Endodermal cell (in vitro differentiated cells): ENCODE data around the gene LCN9. TPM values are rescaled to one million over a fixed set of nuclear protein-coding genes. Genes with fewer than 3 reads are reported as not detected.

ENCODE experiments used
- DNase-seq: peaks from one replicate; pipeline ENCODE4 v3.0.0-alpha.2; 2017
- H3K27ac ChIP-seq: 2 replicates; pipeline ENCODE4 v1.5.1; 2013; ENCODE audit warnings: mild to moderate bottlenecking, low read depth, low read length, moderate library complexity
- H3K27me3 ChIP-seq: 2 replicates; pipeline ENCODE4 v1.6.1; 2013; ENCODE audit warnings: mild to moderate bottlenecking, low read length, moderate library complexity; ENCODE audit not compliant: insufficient read depth, control insufficient read depth, poor library complexity, severe bottlenecking
- H3K36me3 ChIP-seq: 2 replicates; pipeline ENCODE4 v1.7.0; 2013; ENCODE audit warnings: mild to moderate bottlenecking, low read length, moderate library complexity; ENCODE audit not compliant: control insufficient read depth, insufficient read depth
- H3K4me1 ChIP-seq: one replicate; pipeline ENCODE4 v1.7.0; 2013; ENCODE audit warnings: low read length; ENCODE audit not compliant: control insufficient read depth, insufficient read depth
- H3K4me3 ChIP-seq: 2 replicates; pipeline ENCODE4 v1.5.1; 2013; ENCODE audit warnings: mild to moderate bottlenecking, low read length, moderate library complexity
- H3K9ac ChIP-seq: 2 replicates; pipeline ENCODE4 v1.6.1; 2013; ENCODE audit warnings: mild to moderate bottlenecking, low read length, moderate library complexity; ENCODE audit not compliant: poor library complexity, severe bottlenecking; ENCODE audit errors: extremely low read depth
- H3K9me3 ChIP-seq: 2 replicates; pipeline ENCODE4 v1.6.1; 2013; ENCODE audit warnings: mild to moderate bottlenecking, low read length, moderate library complexity; ENCODE audit not compliant: control insufficient read depth
- H3K27ac Mint-ChIP-seq: 2 replicates; pipeline ENCODE4 v1.8.0; 2020; ENCODE audit warnings: mixed read lengths
- H3K27me3 Mint-ChIP-seq: 2 replicates; pipeline ENCODE4 v1.8.0; 2021; ENCODE audit warnings: mild to moderate bottlenecking, mixed read lengths; ENCODE audit not compliant: insufficient read depth
- H3K36me3 Mint-ChIP-seq: 2 replicates; pipeline ENCODE4 v1.8.0; 2020; ENCODE audit warnings: low read depth, mixed read lengths
- H3K4me1 Mint-ChIP-seq: 2 replicates; pipeline ENCODE4 v1.8.0; 2020; ENCODE audit warnings: mixed read lengths
- H3K4me3 Mint-ChIP-seq: 2 replicates; pipeline ENCODE4 v1.8.0; 2020; ENCODE audit warnings: mild to moderate bottlenecking, moderate library complexity, mixed read lengths
- H3K9me3 Mint-ChIP-seq: 2 replicates; pipeline ENCODE4 v1.8.0; 2020; ENCODE audit warnings: mild to moderate bottlenecking, mixed read lengths
- CTCF ChIP-seq: fragments of 200-600 bp; sonication (generic); conservative IDR thresholded peaks from 2 replicates; pipeline ENCODE4 v1.5.0; 2021; ENCODE audit warnings: antibody characterized with exemption, mild to moderate bottlenecking
- WGBS, 2 experiments: methylation state at CpG; one replicate each; pipeline versions ENCODE4 v1.1.5 to v1.1.7; 2013; ENCODE audit warnings: missing lambda C conversion rate in 2 of 2, mixed read lengths in 1 of 2; ENCODE audit not compliant: insufficient coverage in 1 of 2, insufficient read length in 1 of 2; 5-methylcytosine and 5-hydroxymethylcytosine counted together
- total RNA-seq, 2 donors: library from RNA; stranded (reverse); fragmentation: NEBNext Ultra II Directional in 1 of 2; extraction: Animal tissue kit (Norgen Biotek cat#: 25700) in 1 of 2; gene quantifications; 2 replicates in 1 of 2; 3 replicates in 1 of 2; pipeline ENCODE4 v1.2.1, GENCODE V29; 2021

The LCN9 gene
- total RNA-seq, 2 donors from 2014 or later: 0.46 to 10.7 TPM

GRCh38 chr9:135614821-135615665 is 48.1 kb upstream of the LCN9 start:
- H3K4me1 Mint-ChIP-seq: no peaks in the 10 kb centered on the region
- DNase-seq: no peak
- 91 to 98% methylated on average over 17 to 29 of the region's 29 CpGs for WGBS, 2 experiments
- H3K9me3 Mint-ChIP-seq: peaks cover 15% of the 10 kb centered on the region
- Histone ChIP-seq H3K9me3 (no peaks in the 10 kb centered on the region), H3K36me3 (no peaks in the 10 kb centered on the region), H3K4me1 (no peaks in the 10 kb centered on the region), H3K27ac (no peak overlapping the region), H3K4me3 (no peak overlapping the region), H3K9ac (no peak overlapping the region), H3K27me3 (no peaks in the 10 kb centered on the region)
- no peaks in the 10 kb centered on the region for H3K36me3 Mint-ChIP-seq
- TF ChIP-seq CTCF: no peak
- H3K27me3 Mint-ChIP-seq: no peaks in the 10 kb centered on the region
- H3K27ac Mint-ChIP-seq: no peak overlapping the region
- no peak overlapping the region for H3K4me3 Mint-ChIP-seq

GRCh38 chr9:135615666-135616618 is 47.2 kb upstream of the LCN9 start:
- no peaks in the 10 kb centered on the region for H3K4me1 Mint-ChIP-seq
- Histone ChIP-seq H3K27me3 (no peaks in the 10 kb centered on the region), H3K27ac (no peak overlapping the region), H3K4me3 (no peak overlapping the region), H3K9ac (no peak overlapping the region), H3K9me3 (no peaks in the 10 kb centered on the region), H3K4me1 (no peaks in the 10 kb centered on the region), H3K36me3 (no peaks in the 10 kb centered on the region)
- peak; percentile 65 for DNase-seq
- H3K27ac Mint-ChIP-seq: no peak overlapping the region
- no peaks in the 10 kb centered on the region for H3K27me3 Mint-ChIP-seq
- H3K9me3 Mint-ChIP-seq: peaks cover 7% of the 10 kb centered on the region
- no peak overlapping the region for H3K4me3 Mint-ChIP-seq
- peak; percentile 62 for TF ChIP-seq CTCF
- WGBS, 2 experiments: 86 to 88% methylated on average over 24 to 31 of the region's 31 CpGs
- no peaks in the 10 kb centered on the region for H3K36me3 Mint-ChIP-seq

GRCh38 chr9:135616619-135617537 is 46.2 kb upstream of the LCN9 start:
- Histone ChIP-seq H3K4me3 (no peak overlapping the region), H3K27me3 (no peaks in the 10 kb centered on the region), H3K27ac (no peak overlapping the region), H3K9ac (no peak overlapping the region), H3K9me3 (no peaks in the 10 kb centered on the region), H3K4me1 (no peaks in the 10 kb centered on the region), H3K36me3 (no peaks in the 10 kb centered on the region)
- Mint-ChIP-seq H3K9me3 (peaks cover 3% of the 10 kb centered on the region), H3K27ac (no peak overlapping the region), H3K4me3 (no peak overlapping the region), H3K27me3 (no peaks in the 10 kb centered on the region), H3K4me1 (no peaks in the 10 kb centered on the region), H3K36me3 (no peaks in the 10 kb centered on the region)
- no peak for DNase-seq
- TF ChIP-seq CTCF: no peak
- 89 to 96% methylated on average over 17 to 34 of the region's 34 CpGs for WGBS, 2 experiments
